Common myeloid progenitor, CD34-positive (primary cell): ENCODE data around the gene P2RX3.

Source experiments
- CTCF ChIA-PET: fragments of 350-600 bp; sonication (Branson Sonifier 250); formaldehyde crosslinking; loops from one replicate; lab custom pipeline; 2021; ENCODE audit warnings: antibody characterized with exemption; lab: Charles Lee
- POLR2A ChIA-PET: fragments of 350-600 bp; sonication (Branson Sonifier 250); formaldehyde crosslinking; loops from one replicate; lab custom pipeline; 2021; ENCODE audit warnings: antibody characterized with exemption; lab: Charles Lee
- DNase-seq, 3 donors: peaks; one replicate each; pipeline versions ENCODE4 v3.0.0 to v3.0.0-alpha.2; 2013
- H3K27ac ChIP-seq, 2 experiments: 1 replicate in 1 of 2; 2 replicates in 1 of 2; pipeline ENCODE4 v1.7.0; 2013; ENCODE audit warnings: inconsistent platforms in 2 of 2, low read length in 2 of 2, mild to moderate bottlenecking in 2 of 2, low read depth in 1 of 2, moderate library complexity in 1 of 2; ENCODE audit not compliant: severe bottlenecking in 2 of 2, insufficient read depth in 1 of 2, poor library complexity in 1 of 2
- H3K27me3 ChIP-seq, 5 experiments: replicated peaks in 2 of 5; 1 replicate in 3 of 5; 2 replicates in 2 of 5; pipeline versions ENCODE4 v1.6.1 to v1.7.0; 2013; ENCODE audit warnings: low read length in 4 of 5, mild to moderate bottlenecking in 2 of 5, moderate library complexity in 2 of 5, inconsistent platforms in 1 of 5; ENCODE audit not compliant: insufficient read depth in 5 of 5, control insufficient read depth in 4 of 5
- H3K36me3 ChIP-seq, 4 experiments: 1 replicate in 2 of 4; 2 replicates in 2 of 4; pipeline versions ENCODE4 v1.6.1 to v1.7.0; 2013; ENCODE audit warnings: low read length in 3 of 4, control low read depth in 1 of 4, mild to moderate bottlenecking in 1 of 4; ENCODE audit not compliant: control insufficient read depth in 4 of 4, insufficient read depth in 4 of 4
- H3K4me1 ChIP-seq, 4 experiments: 1 replicate in 3 of 4; 2 replicates in 1 of 4; pipeline versions ENCODE4 v1.6.1 to v1.7.1; 2013; ENCODE audit warnings: low read length in 3 of 4, mild to moderate bottlenecking in 3 of 4, control low read depth in 1 of 4, inconsistent platforms in 1 of 4, moderate library complexity in 1 of 4; ENCODE audit not compliant: control insufficient read depth in 4 of 4, insufficient read depth in 4 of 4; ENCODE audit errors: control extremely low read depth in 1 of 4
- H3K4me3 ChIP-seq, 7 experiments: 1 replicate in 4 of 7; 2 replicates in 3 of 7; pipeline versions ENCODE4 v1.5.1 to v1.7.0; 2013; ENCODE audit warnings: mild to moderate bottlenecking in 7 of 7, low read length in 6 of 7, moderate library complexity in 6 of 7, inconsistent platforms in 2 of 7, low read depth in 2 of 7, control low read depth in 1 of 7; ENCODE audit not compliant: insufficient read depth in 4 of 7, control insufficient read depth in 1 of 7; ENCODE audit errors: extremely low read depth in 1 of 7
- H3K9me3 ChIP-seq, 5 experiments: 1 replicate in 4 of 5; 2 replicates in 1 of 5; pipeline versions ENCODE4 v1.6.1 to v1.7.1; 2013; ENCODE audit warnings: low read length in 4 of 5, mild to moderate bottlenecking in 2 of 5, inconsistent platforms in 1 of 5, low read depth in 1 of 5, moderate library complexity in 1 of 5; ENCODE audit not compliant: control insufficient read depth in 4 of 5, insufficient read depth in 2 of 5; ENCODE audit errors: control extremely low read depth in 1 of 5
- WGBS: methylation state at CpG from one replicate; pipeline ENCODE4 v1.1.5; 2013; ENCODE audit not compliant: insufficient coverage; 5-methylcytosine and 5-hydroxymethylcytosine counted together

Gene P2RX3

DNA sequence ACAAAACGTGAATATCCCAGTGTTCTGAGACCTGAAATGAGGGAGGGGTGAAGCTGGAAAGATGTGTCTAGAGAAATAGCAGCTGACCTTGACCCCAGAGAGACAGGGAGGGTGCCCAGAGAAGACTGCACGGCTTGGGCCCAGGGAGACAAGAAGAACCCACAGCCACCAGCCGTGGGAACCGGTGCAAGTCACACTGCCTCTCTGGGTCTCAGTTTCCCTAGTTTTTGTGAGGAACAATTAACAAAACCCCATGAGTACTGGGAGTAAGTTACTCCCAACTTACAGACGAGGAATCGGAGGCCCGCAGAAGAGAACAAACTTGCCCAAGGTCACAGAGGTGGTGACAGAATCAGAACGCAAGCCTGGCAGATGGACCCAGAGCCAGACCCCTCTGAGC, 32.6 kb upstream of the P2RX3 start:
- ChIA-PET POLR2A (no interaction called here), CTCF (interaction anchor here (1.5 kb wide), 1 partner anchor 8 kb away, joined by 3 read pairs; no protein-coding TSS in a partner anchor)
- 94% methylated on average over 8 of the region's 8 CpGs for WGBS
- H3K4me3 ChIP-seq = no peak overlapping the region
- no peak for DNase-seq
- no peaks in the 10 kb centered on the region for H3K9me3 ChIP-seq
- peaks cover 2 to 31% (median 11%) of the 10 kb centered on the region in 4 experiments for H3K36me3 ChIP-seq
- no peaks in the 10 kb centered on the region for H3K27me3 ChIP-seq
- H3K4me1 ChIP-seq = peaks cover 0 to 11% (median 1%) of the 10 kb centered on the region in 4 experiments
- H3K27ac ChIP-seq = no peak overlapping the region

DNA sequence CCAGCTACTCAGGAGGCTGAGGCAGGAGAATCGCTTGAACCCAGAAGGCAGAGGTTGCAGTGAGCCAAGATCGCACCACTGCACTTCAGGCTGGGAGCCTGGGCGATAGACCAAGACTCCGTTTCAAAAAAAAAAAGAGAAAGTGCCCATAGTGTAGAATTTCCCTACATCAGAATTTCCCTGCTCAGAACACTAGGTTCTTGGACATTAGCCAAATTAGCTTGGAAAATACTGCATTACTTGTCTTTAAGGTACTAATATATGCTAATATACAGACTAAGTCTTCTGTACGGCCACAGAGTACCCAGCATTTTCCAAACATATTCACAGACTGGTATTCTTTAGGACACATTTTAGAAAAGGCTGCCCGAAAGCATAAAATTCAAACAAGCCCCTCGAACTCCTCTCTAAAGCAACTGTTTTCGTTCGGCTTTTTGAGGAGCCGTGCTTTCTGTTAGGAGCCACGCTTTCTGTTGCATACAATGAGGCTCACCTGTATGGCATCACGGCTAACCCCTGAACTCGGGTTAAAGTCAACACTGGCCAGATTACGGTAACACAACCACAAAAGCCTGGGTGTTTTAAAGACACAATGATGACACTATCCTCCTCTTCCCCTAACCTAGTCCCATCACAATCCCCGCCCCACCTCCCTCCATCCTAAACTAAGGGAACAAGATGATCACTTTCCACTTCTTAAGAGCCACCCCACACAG, 31.8 kb upstream of the P2RX3 start:
- no peak for DNase-seq
- H3K4me3 ChIP-seq = no peak overlapping the region
- H3K36me3 ChIP-seq = peaks cover 0 to 23% (median 6%) of the 10 kb centered on the region in 4 experiments
- CTCF ChIA-PET = interaction anchor here (0.6 kb wide), 1 partner anchor 35 kb away, joined by 3 read pairs; no protein-coding TSS in a partner anchor
- peaks cover 0 to 18% (median 8%) of the 10 kb centered on the region in 4 experiments for H3K4me1 ChIP-seq
- 97% methylated on average over 13 of the region's 15 CpGs for WGBS
- no peaks in the 10 kb centered on the region for H3K27me3 ChIP-seq
- POLR2A ChIA-PET = no interaction called here
- no peak overlapping the region for H3K27ac ChIP-seq
- H3K9me3 ChIP-seq = no peaks in the 10 kb centered on the region

DNA sequence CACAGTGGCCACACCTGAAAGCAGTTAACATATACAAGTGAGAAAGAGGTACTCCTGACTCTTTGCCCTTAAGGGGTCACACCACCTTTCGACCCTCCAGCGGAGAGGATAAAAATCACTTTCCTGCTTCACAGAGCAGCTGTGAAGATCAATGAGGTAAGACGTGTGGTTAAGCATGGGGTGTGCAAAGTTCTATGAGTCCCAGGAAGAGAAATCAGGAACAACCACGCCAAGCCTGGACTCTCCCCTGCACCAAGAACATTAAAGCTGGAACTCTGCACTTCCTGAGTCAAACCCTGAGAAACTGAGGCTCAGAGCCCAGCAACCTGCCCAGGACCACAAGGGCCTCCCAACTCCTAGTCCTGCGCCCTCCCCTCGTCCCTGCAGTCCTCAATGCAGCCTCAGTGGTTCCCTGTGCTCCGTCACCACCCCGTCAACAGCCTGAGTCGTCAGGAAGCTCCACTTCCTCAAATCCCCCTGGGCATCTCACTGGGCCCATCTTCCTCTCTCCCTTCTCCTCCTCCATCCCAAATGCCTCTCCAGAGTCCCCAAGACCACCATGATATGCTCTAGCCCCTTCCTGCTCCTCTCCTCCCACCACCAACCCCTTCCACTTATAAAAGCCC, 31.1 kb upstream of the P2RX3 start:
- CTCF ChIA-PET = interaction anchor here (1.5 kb wide), 1 partner anchor 30 kb away, joined by 4 read pairs; no protein-coding TSS in a partner anchor
- Histone ChIP-seq H3K4me1 (peaks cover 3 to 25% (median 15%) of the 10 kb centered on the region in 4 experiments), H3K36me3 (peaks cover 0 to 16% (median 2%) of the 10 kb centered on the region in 4 experiments), H3K9me3 (no peaks in the 10 kb centered on the region), H3K4me3 (no peak overlapping the region), H3K27me3 (no peaks in the 10 kb centered on the region), H3K27ac (no peak overlapping the region)
- POLR2A ChIA-PET = no interaction called here
- WGBS = 65% methylated on average over 8 of the region's 9 CpGs
- DNase-seq = no peak

DNA sequence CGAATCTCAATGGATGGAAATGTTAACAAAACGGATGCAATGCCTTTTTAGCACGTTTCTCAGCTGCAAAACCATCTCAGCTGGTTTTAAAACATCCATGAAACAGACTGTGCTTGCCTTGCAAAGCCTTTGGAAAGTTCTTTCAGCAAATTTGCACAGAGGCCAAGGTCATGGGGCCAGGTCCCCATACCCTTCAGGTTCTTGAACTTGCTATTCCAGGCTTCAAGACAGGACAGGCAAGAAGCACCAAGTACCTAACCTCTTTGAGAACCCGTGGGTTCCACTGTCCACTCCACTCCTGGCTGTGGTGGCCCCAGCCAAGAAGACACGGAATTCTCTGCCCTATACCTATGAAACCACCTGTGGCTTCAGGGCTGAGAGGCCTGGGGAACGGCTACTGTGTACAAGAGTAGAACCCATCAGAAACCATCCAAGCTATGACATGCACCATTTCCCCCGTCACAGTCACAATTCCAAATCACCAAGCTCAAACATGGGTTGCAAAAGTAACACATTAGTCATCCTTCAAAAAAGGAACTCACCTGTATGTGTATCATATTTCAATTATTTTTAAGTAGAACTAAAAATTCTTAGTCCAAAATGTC, 30.4 kb upstream of the P2RX3 start:
- POLR2A ChIA-PET = no interaction called here
- WGBS = 97% methylated on average over 7 of the region's 7 CpGs
- peaks cover 0 to 17% (median 0%) of the 10 kb centered on the region in 4 experiments for H3K36me3 ChIP-seq
- CTCF ChIA-PET = interaction anchor here (1.5 kb wide), 1 partner anchor 31 kb away, joined by 4 read pairs; no protein-coding TSS in a partner anchor
- no peaks in the 10 kb centered on the region for H3K9me3 ChIP-seq
- H3K4me3 ChIP-seq = no peak overlapping the region
- H3K27me3 ChIP-seq = no peaks in the 10 kb centered on the region
- H3K27ac ChIP-seq = no peak overlapping the region
- H3K4me1 ChIP-seq = peaks cover 3 to 28% (median 17%) of the 10 kb centered on the region in 4 experiments
- no peak for DNase-seq

DNA sequence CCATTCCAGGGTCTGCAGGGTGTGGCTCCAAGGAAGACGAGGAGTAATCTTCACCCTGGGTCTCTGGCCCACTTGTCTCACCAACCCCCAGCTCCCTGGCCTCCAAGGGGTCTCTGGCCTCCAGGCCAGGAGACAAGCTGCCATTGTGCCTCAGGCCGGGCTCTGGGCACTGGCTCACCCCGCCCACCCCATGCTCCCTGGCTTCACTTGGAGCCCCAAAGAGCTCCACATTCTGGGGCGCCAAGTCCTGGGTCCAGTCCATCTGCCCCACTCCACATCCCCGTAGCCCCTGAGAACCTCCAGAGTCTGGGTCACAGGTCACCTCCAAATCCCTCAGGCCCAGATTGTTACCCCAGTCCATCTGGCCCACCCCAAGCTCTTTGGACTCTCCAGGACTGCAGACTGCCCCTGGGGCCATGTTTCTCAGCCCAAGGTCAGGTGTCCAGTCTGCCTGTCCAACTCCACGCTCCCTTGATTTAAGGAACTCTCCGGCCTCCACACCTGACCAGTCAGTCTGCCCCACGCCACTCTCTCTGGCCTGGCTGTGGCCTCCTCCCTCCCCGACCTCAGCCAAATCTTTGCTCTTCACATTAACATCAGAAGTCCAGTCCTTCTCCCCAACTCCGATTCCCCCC, 29.6 kb upstream of the P2RX3 start:
- Histone ChIP-seq H3K4me1 (peaks cover 3 to 28% (median 17%) of the 10 kb centered on the region in 4 experiments), H3K27ac (no peak overlapping the region), H3K27me3 (no peaks in the 10 kb centered on the region), H3K9me3 (no peaks in the 10 kb centered on the region), H3K36me3 (peaks cover 0 to 24% (median 3%) of the 10 kb centered on the region in 4 experiments), H3K4me3 (no peak overlapping the region)
- DNase-seq = no peak
- WGBS = 98% methylated on average over 9 of the region's 10 CpGs
- ChIA-PET CTCF (interaction anchor here (1.5 kb wide), 1 partner anchor 31 kb away, joined by 4 read pairs; no protein-coding TSS in a partner anchor), POLR2A (no interaction called here)

DNA sequence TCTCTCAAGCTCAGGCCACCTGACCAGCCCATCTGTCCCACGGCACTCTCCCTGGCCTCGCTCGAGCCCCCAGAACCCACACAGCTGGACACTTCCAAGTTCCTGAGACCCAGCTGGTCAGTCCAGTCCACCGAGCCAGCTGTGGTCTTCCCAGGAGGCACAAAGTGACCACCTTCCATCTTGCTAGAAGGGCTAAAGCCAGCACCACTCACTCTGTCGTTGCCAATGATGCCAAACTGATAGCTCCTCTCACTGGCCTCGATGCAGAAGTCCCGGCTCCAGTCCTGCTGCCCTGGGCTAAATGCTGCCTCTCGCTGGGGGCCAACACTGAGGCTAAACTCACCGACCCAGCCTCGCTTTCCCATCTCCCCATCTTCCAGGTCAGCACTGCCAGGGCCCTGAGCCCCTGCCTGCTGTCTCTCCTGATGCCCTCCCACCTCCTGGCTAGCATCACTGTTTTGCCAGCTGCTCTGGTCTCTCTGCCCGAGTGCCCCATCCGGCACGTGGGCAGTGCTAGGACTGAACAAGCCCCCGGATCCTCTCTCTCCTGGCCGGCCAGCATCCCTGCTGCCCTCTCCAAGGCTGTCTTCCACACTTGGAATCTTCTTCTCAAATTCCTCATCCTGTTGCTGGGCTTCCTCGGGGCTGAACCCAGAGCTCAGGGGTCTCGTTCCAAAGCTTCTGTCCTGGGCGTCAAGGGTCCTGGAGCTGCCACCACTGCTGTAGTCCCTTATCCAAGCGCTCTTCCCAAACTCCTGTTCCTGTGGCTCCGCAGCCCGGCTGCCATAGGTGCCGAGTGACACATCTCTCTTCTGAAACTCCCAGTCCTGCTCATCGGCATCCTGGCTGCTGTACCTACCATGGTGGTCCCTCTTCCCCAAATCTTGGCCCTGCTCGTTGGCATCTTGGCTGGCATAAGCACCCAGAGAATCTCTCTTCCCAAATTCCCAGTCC, 28.8 kb upstream of the P2RX3 start:
- ChIA-PET CTCF (no interaction called here), POLR2A (no interaction called here)
- 97% methylated on average over 24 of the region's 24 CpGs for WGBS
- Histone ChIP-seq H3K36me3 (peaks cover 0 to 31% (median 6%) of the 10 kb centered on the region in 4 experiments), H3K9me3 (no peaks in the 10 kb centered on the region), H3K4me1 (peaks cover 3 to 28% (median 17%) of the 10 kb centered on the region in 4 experiments), H3K27me3 (no peaks in the 10 kb centered on the region), H3K27ac (no peak overlapping the region), H3K4me3 (no peak overlapping the region)
- DNase-seq = no peak
